NB4 (cell line): ENCODE data around the gene FLG.
"Not testable (repeated sequence)": the region's sequence is repeated elsewhere in the genome, so short reads cannot be mapped to it uniquely, and the experiment has no call there.

ENCODE experiments used
- CTCF ChIP-seq: IDR thresholded peaks from one replicate; pipeline ENCODE4 v1.5.1; 2012; ENCODE audit warnings: low read depth, low read length
- MAX ChIP-seq: IDR thresholded peaks from 2 replicates; pipeline ENCODE4 v1.6.1; 2011; ENCODE audit warnings: low read depth, low read length
- MYC ChIP-seq: IDR thresholded peaks from 2 replicates; pipeline ENCODE4 v1.6.1; 2011; ENCODE audit warnings: low read depth, low read length
- POLR2A ChIP-seq: IDR thresholded peaks from 2 replicates; pipeline ENCODE4 v1.6.1; 2011; ENCODE audit warnings: mild to moderate bottlenecking; ENCODE audit not compliant: insufficient read length; ENCODE audit errors: extremely low read depth

GRCh38 chr1:152306123-152306522, 18.9 kb downstream of the FLG start:
- TF ChIP-seq CTCF, POLR2A, MAX, MYC: not testable (repeated sequence)
